Glomerular endothelial cell (primary cell): ENCODE measurements around the gene PTPRE. TPM values are rescaled to one million over a fixed set of nuclear protein-coding genes. Genes with fewer than 3 reads are reported as not detected.

Source experiments
- DNase-seq: peaks from one replicate; pipeline ENCODE4 v3.0.0-alpha.2; 2011; ENCODE audit warnings: low read depth, low spot score; ENCODE audit errors: extremely low read depth
- total RNA-seq: library from RNA; depleted of rRNA; stranded (reverse); fragments of >200 nt; gene quantifications from 2 replicates; pipeline ENCODE4 v1.2.3, GENCODE V29; 2015

The PTPRE gene
- total RNA-seq, 1 donor from 2014 or later, result 90.1 TPM

DNA sequence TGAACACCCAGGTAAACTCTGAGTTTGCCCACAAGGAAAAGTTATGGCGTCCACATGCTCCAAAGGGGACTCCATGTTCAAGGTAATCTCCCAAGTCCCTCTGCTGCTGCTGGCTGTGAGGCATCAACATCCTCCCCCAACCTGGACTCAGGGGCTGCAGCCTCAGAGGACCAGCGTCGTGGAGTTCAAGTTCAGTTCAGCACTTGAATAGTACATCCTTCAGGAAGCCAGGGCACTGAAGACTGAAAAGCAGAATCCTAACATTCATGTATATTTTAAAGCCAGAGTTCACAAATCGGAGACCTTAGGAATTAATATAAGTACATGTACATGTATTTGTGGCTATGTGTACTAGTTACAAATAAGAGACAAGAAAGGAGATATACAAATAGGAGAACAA, 90.4 kb downstream of the PTPRE start:
- DNase-seq, result no peak

DNA sequence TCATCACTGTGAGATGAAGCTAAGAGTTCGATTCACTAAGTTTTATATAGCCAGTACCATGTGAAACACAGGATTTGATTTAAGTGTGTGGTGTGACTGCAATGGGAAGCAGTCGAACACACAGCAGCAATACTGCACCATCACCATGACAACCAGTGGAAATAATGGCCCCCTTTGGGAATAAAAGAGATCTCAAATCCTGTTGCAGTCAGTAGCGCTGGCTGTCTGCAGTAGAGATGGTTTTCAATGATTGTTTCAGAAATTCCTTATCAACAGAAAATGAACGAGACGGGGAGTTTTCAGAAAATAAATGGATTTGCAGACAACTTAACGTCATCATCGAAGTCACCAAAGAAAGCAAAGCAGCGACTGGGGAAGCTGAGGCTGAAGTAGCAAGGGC, 91.0 kb downstream of the PTPRE start:
- DNase-seq, result no peak

DNA sequence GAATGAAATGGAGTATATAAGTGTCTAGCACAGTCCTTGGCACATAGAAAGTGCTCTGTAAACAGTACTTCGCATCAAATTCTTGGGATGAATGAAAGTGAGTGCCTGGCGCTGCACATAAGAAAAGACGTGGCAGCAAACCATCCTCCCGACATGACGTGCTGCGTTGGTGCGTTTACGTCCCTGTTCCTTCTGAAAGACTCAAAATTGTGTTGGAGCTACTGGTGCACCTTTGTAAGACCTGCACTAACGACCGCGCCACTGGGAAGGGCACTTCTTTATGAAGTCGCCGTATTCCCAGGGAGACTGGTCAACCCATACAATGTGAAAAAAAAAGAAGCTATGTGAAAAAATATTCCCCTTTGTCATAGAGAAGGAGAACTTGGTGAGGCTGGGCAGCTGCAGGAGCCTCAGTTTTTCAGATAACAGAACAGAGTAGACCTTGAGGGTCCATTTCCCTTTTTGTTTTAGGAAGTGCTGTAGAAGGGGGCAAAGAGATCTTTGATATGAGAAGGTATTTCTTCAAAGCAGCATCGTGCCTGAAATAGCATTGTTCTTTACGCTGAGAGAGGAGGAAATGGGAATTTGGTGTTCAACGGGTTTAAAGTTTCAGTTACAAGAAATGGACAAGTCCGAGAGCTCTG, 91.7 kb downstream of the PTPRE start:
- no peak for DNase-seq

DNA sequence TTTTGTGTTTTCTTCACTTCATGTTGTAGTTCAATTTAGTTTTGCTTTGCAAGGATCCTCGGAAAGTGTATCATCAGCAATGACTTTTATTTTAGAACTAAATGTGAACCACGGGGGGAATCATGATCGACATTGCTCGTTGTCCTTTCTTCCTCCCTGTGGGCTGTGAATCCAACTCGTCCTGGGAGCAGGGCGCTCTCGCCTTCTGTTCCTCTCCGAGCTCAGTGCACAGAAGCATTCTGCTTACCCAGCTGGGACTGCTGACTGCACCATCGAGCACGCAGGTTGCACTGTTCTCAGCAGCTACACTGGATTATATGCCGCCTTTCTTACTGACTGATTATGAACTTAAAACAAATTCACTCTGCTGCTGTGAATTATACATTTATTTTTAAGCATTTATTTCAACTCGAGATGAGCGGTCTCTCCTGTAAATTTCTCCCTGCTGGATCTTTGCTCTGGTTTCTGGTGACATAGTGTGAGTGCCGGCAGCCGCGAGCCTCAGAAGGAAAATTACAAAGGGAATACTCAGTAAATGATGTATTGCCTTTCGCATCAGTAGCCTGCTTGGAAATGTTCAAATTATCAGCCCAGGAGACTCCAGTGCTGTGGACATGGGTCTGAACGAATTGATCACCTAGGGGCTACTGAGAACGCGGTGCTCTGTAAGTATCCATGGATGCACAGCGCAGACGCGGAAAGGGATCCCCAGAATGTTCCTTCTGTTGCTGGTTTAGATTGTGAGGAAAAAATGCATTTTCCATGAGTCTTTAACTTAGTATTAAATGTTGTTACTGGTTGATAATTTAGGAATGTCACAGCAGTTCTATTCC, 92.6 kb downstream of the PTPRE start:
- DNase-seq, result no peak

DNA sequence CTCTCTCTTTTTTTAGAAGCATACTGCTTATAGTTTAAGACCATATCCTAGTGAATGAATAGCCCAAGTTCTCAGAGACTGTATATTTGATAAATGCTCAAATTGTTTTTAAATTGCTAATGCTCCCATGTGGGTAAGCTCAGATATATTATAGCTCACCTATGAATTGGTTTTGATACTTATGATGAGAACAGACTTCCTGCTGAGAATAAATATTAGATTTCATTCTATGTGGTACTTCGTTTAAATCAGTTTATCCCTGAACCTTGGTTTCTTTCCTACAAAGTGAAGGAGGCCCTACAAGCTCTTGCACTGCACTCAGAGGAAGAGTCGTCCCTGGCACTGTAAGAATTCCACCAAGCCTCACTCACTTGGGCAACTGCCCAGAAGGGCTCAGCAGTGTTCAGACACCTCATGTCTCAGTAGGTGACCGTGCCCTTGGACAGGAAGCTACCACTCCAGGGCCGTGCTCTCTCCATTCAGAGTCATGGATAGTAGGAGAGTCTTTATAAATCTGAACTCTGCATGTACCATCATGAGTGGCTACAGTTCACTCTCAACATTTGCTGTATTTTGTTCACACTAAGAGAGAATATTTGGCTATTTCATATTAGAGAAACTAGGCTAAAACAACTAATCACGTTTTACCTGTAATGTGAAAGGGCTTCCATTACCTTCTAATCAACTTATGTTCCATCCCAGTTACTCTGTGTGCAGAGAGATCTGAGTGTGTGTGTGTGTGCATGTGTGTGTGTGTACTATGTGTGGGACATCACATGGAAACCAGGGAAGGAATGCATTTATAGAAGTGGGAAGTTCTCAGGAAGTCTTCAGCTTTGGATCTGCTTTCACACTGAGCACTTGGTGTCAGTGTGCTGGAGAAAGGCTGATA, 93.8 kb downstream of the PTPRE start:
- no peak for DNase-seq

DNA sequence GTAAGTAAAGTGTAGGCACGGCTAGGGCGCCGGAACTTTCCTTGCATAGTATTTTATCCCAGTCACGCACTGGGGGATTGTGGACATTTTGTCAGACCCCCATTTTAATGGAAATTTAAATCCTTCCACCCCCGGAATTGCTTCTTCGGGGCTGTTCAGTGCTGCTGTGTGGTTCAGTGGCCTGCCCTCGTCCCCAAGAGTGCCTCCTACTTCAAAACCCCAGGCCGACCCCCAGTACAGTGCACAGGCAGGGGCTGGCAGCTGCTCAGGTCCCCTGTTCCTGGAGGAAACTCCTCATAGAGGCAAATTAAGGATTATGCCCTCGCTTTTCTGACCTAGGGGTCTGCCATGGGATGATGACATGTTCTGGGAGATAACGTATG, 94.5 kb downstream of the PTPRE start:
- DNase-seq, result no peak

DNA sequence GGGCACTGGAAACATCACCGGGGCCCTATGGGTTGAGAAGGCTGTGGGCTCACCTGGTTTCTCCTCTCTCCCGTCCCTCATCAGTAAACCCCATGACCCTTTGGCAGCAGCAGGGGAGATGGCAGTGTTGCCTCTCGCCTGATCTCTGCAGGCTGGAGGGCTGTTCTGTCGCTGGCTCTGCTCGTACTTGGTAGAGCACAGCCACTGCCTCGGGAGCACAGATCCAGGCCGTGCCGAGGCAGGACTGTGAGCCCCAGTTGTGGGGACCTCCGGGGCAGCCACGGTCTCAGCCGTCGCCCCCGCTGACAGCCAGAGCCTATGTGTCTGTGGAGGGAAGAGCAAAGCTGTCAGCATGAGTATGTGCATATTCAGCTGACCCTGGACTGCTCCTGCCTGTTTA, 94.9 kb downstream of the PTPRE start:
- DNase-seq, result no peak

DNA sequence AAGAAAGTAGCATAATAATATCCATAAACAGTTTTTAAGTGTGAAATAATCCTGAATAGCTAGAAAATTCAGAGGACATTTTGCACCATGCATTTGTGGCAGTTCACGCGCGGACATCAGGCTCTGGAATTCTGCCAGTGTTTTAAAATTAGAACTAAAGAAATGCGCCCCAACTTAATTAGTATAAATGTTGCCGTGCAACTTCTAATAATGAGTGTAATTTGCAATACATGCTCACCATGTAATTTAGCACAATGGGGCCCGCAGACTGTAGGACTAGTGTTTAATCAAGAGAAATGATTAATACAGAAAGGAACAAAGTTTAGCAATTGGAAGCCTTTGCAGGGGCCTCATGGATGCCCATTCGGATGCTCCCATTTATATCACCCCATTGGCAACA, 96.6 kb downstream of the PTPRE start:
- DNase-seq, result no peak

DNA sequence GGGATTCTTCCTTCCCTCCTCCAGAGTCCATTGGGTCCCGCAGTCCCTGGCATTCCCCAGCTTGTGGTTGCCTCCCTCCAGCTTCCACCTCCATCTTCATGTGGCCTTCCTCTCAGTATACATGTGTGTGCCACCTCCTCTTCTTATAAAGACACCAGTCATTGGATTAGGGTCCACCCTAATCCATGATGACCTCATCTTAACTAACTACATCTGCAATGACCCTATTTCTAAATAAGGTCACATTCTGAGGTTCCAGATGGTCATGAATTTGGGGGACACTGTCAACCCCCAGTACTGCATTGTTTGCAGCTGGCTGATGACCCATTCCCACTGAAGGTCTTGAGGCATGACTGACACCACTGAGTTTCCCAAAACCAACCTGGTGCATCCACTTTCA, 99.0 kb downstream of the PTPRE start:
- DNase-seq, result no peak

DNA sequence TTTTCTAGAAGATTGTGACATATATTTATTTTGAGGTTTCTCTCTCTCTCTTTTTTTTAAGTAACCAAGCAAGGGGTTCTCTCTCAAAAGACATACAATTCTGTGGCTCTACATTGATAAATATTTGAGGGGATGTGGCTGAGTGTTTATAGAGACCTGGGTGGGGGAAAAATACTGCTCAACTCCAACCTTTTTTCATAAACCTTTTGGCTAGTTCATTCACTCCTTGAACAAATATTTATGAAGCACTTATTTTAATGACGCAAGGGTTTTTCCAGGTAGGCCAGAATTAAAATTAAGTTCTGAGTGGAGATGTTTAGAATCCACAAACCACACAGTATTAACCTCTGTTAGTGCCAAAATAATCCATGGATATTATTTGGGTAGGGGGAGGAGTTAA, 100.2 kb downstream of the PTPRE start:
- DNase-seq, result no peak

DNA sequence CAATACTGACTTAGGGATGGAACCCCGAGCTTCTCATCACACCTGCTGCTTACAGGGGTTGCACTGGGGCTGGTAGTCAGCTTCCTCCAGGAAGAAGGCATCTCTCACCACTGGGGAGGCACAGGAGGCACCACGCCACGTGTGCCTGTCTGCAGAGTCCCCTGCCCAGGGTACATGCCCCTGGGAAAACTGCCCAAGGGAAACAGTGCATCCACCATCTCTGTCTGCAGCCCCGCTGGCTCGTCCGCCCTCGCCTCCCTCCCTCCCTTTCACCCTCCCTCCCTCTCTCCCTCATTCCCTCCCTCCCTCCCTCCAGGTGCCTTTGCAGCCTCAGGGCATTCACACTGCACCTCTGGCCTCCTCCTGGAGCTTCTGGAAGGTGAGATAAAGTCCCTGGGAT, 101.1 kb downstream of the PTPRE start:
- no peak for DNase-seq

DNA sequence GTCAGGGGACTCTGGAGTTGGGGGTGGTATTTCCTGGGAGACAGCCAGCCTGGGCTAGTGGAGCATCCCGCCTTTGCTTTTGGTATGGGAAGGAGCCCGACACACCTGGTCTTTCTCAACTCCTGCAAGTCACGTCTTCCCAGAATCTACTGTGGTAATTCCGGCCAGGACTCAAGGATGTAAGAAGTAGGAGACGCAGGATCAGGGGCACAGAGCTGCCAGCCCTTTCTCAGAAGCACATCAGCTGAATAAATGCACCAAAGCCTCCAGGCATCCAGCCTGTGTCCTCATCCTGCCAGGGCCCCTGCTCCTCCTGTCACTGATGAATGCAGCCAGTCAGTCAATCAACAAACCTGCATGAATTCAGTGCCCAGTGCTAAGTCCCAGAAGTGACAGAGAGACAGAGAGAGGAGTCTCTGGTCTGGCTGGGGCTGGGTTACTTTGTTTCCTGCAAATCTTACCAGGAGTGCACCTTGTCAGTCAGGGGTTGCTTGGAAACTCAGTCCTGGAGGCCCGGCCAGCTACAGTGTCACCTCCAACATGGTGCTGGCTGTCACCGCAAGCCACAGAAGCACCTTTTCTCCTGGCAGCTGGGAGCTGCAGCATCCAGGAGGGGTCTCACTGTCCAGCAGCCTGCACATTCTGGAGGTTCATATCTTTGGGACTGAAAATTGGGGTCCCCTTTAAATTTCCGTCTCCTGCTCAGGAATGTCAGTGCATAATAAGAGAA, 101.8 kb downstream of the PTPRE start:
- DNase-seq, result no peak

DNA sequence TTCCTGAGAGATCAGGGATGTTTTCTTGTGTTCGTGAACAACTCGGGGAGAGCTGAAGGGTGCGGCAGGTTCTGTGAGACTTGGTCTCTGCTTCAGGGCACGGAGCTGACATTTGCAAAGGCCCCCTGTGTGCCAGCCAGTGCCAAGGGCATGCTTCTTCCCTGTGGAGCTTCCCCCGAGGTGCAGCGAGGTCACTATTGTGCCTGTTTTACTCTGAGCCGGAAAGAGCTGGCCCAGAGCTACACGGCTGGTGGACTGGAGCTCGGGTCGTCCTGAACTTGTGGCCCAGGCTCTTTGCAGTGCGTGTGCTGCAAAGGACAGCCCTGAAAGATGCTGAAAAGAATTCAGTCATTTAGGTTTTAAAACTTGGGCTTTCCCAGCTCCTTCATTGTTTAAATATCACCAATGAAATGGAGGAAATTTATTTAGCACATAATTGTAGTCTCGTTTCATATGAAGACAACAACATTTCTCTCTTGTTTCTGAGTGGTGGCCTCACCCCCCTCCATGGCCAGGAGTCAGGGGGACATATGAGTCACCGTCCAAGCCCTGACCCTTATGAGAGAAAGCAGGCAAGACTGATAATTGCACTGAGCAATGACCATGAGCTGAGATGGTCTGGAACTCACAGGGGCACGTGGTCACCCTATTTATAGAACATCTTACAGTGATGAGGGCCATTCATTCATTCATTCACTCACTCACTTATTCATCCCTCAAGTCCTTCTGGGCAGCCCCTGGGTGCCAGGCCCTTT, 102.6 kb downstream of the PTPRE start:
- no peak for DNase-seq

DNA sequence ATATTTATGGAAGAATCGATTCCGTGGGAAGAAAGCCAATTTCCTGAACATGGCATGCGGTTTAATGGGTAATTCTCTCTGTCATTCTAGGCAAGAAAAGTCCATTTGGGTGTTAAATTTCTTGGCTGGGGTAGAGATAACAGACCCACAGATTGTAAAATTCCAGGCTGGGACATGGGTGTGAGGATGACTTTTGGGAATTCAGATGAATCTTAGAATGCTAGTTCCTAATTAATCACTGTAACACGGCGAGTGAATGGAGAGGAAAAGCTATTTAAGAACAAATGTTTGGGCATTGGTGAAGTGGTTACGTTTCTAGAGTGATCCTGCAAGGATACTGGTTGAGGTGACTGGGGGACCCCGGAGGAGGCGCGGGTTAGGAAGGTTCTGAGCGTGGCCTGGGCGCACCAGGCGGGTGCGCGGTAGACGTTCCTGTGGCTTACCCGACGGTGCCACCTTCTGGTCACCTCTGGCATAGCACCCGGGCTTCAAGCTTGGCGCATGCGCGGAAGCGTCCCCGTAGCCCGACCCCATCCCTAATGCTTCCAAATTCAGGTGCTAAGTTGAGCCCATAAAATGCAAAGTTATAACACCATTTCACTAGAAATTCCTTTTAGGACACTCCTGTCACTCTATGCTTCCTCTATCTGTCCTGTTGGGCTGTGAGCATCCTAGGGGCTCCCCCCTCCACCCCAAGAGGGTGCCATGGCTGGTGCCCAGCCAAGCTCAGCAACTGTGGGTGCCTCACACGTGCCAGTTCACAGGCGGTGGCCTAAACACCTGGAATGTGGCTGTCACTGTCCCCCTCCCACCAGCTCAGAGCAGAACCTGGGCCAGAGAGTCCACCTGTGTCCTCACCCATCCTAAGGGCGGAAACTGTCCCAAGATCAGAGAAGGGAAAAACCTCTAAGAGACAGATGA, 104.4 kb downstream of the PTPRE start:
- DNase-seq, result no peak

DNA sequence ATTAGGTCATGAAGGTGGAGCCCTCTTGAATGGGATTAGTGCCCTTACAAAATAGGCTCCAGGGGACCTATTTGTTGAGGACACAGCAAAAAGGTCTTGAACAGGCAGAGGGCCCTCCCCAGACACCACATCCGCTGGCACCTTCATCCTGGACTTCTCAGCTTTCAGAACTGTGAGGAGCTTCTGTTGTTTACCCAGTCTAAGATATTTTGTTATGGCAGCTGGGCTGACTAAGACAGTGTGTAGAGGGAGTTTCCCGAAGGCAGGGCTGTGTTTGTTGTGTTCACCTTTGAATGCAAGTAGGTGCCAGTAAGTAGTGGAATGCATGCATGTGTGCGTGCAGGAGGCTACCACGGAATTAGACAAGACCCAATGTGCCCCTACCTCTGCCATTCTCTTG, 106.7 kb downstream of the PTPRE start:
- no peak for DNase-seq

DNA sequence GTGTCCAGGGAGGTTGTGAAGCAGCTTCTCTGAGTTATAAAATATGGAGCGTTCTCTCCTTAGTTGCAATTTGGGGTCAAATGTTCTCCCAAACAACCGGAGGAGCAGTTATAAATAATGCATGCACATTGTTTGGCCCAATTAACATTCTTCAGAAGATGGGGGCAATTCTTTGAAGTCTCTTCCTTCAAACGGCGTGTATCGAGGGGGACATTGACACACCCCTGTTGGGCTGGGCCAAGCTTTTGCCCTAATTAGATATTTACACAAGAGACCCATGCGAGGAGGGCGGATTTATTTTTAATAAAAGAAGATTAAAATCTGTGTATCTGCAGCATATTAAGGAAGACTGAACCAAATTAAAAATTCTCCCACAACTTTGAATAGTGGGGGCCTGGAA, 107.3 kb downstream of the PTPRE start:
- DNase-seq, result no peak

DNA sequence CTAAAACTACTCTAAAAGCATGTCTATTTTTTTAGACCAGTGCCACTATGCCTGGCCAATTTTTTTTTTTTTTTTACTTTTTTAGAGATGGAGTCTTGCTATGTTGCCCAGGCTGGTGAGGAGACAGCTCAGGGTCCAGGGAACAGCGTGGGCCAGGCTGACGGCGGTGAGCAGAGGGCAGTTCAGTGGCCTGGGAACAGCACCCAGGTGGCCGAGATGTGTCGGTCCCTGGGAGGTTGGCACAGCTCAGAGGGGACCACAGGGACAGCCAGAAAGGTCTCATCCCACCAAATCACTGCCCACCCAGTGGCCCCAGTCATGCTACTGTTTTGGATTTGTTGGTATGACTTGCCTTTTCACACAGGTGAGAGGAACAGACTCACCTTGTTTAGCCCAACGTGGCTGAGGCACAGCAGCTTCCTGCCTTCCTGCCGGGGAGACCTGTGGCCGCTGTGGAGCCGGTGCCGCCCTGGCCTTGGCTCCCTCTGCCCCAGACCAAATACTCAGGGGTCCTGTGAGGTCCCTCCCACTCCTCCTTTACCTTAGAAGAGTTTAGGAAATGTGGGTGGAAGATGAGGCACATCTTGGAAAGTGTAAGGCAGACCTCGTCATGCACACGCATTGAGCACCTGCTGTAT, 109.6 kb downstream of the PTPRE start:
- DNase-seq, result no peak

DNA sequence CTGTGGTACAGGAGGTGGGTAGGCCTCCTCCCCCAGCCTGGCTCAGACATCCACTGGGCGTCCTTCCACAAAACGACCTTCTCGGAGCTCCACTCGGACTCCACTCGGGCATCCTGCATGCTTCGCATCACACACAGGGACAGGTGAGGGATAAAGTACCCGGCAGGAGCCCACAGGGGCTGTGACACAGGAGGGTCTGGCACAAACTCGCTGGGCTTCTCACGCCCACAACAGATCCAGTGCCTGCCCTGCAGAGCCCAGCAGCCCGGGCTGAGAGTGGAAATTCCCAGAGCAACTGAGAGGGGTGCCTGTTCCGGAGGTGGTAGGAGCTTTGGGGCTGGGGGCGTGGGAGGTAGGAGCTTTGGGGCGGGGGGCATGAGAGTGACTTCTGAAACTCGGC, 110.9 kb downstream of the PTPRE start:
- no peak for DNase-seq

DNA sequence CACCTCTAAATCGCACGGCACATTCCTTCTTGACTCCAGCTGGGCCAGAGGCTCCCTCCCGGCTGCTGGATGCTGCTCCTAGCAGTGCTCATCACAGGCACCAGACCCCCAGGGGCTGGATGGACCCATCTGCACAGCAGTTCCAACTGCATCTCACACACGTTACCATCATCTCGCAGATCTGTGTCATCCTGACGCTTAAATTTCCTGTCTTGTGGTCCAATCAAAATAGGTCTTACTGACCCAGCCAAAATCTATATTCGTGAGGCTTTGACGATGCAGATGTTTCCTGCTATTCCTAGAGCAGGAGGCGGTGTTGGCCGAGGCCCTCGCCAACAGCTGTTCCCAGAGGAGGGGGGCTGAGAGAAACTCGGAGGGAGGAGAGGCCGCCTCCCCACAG, 111.3 kb downstream of the PTPRE start:
- DNase-seq, result no peak
